ENCODE results near the gene ST3GAL4. TPM values are rescaled to one million over a fixed set of nuclear protein-coding genes. Genes with fewer than 3 reads are reported as not detected.

The ST3GAL4 gene
- total RNA-seq, 1 donor from 2014 or later = 8.8 TPM

DNA sequence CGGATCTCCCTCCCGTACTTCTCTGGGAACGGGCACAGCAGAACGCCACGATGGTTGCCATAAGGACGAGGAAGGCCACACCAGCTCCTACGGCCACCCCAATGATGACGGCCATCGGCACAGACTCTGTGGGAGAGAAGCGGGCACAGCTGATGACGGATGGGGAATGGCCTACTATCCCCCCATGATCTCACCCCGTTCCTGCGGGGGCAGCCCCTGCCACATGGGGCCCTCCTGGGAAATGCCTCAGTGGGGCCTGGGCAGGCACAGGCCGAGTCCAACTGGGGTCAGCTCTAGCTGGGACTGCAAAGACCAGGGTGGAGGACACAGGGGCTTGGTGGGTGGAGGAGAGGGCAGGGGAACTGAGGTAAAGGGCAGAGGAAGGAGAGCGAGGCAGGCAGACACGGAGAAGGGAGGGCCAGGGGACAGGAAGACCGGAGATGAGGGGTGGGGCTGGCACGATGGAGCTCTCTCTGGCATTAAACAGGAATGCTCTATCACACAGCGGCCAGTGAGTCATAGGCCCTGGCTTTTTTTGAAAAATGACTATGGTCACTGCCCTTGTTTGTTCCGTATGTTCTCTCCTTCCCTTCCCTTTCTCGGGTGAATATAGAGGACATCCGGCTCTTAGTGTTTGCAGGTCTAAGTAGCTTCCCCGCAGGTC, 76.0 kb downstream of the ST3GAL4 start:
- TF ChIP-seq, protein P1, sequence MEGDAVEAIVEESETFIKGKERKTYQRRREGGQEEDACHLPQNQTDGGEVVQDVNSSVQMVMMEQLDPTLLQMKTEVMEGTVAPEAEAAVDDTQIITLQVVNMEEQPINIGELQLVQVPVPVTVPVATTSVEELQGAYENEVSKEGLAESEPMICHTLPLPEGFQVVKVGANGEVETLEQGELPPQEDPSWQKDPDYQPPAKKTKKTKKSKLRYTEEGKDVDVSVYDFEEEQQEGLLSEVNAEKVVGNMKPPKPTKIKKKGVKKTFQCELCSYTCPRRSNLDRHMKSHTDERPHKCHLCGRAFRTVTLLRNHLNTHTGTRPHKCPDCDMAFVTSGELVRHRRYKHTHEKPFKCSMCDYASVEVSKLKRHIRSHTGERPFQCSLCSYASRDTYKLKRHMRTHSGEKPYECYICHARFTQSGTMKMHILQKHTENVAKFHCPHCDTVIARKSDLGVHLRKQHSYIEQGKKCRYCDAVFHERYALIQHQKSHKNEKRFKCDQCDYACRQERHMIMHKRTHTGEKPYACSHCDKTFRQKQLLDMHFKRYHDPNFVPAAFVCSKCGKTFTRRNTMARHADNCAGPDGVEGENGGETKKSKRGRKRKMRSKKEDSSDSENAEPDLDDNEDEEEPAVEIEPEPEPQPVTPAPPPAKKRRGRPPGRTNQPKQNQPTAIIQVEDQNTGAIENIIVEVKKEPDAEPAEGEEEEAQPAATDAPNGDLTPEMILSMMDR (IDR thresholded peaks at IDR 0.05; ENCODE audit: unreplicated experiment) = no peak
- H3K36me3 Mint-ChIP-seq (ENCODE audit: insufficient read depth) = no peaks in the 10 kb centered on the region
- DNase-seq (ENCODE audit: low spot score, unreplicated experiment) = no peak
- peaks cover 7% of the 10 kb centered on the region for H3K27me3 Mint-ChIP-seq
- no peak overlapping the region for H3K4me3 Mint-ChIP-seq (ENCODE audit: low read depth)
- no peaks in the 10 kb centered on the region for H3K9me3 Mint-ChIP-seq (ENCODE audit: low read depth)
- no peak overlapping the region for H3K27ac Mint-ChIP-seq
- peaks cover 1% of the 10 kb centered on the region for H3K4me1 Mint-ChIP-seq (ENCODE audit: low read depth)

DNA sequence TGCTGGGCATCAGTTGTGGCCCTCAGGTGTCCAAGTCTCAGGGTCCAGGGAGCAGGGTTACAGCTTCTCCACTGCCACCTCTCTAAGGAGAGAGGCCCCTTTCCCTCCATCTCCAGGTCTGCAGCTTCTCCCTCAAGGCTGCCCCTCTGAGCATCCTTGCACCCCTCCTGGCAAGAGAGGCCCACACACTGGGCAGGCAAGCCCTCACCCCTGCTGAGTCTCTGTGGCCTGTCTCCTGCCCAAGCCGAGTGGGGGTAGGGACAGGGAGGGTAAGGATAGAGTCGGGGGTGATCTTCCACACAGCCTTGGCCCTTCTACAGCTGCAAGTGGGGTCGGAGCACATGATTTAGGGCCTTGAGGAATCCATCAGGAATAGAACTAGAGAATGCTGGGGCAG, 76.6 kb downstream of the ST3GAL4 start:
- H3K9me3 Mint-ChIP-seq (ENCODE audit: low read depth) = no peaks in the 10 kb centered on the region
- H3K36me3 Mint-ChIP-seq (ENCODE audit: insufficient read depth) = no peaks in the 10 kb centered on the region
- TF ChIP-seq, protein P1 (IDR thresholded peaks at IDR 0.05; ENCODE audit: unreplicated experiment) = no peak
- peaks cover 1% of the 10 kb centered on the region for H3K4me1 Mint-ChIP-seq (ENCODE audit: low read depth)
- no peak overlapping the region for H3K4me3 Mint-ChIP-seq (ENCODE audit: low read depth)
- no peak overlapping the region for H3K27ac Mint-ChIP-seq
- DNase-seq (ENCODE audit: low spot score, unreplicated experiment) = no peak
- peaks cover 7% of the 10 kb centered on the region for H3K27me3 Mint-ChIP-seq

DNA sequence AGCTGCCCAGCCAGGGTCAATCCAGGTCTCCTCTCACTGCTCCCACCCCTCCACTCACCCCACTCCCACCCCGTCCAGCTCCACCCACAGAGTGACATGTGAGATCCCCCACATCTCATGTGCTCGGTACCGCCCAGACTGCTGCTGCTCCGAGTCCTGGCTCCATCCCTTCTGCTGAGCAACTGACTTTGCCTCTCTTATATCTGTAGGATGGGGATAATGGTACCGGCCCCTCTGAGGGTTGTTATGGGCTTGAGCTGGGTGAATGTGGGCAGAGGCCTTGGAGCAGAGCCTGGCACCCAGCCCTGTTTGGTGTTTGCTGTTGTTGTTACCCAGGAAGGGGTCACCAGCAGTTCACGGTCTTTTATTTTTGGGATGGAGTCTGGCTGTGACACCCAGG, 77.0 kb downstream of the ST3GAL4 start:
- H3K4me3 Mint-ChIP-seq (ENCODE audit: low read depth) = no peak overlapping the region
- no peaks in the 10 kb centered on the region for H3K36me3 Mint-ChIP-seq (ENCODE audit: insufficient read depth)
- H3K4me1 Mint-ChIP-seq (ENCODE audit: low read depth) = peaks cover 1% of the 10 kb centered on the region
- TF ChIP-seq, protein P1 (IDR thresholded peaks at IDR 0.05; ENCODE audit: unreplicated experiment) = no peak
- DNase-seq (ENCODE audit: low spot score, unreplicated experiment) = no peak
- H3K9me3 Mint-ChIP-seq (ENCODE audit: low read depth) = no peaks in the 10 kb centered on the region
- no peak overlapping the region for H3K27ac Mint-ChIP-seq
- H3K27me3 Mint-ChIP-seq = peaks cover 7% of the 10 kb centered on the region

DNA sequence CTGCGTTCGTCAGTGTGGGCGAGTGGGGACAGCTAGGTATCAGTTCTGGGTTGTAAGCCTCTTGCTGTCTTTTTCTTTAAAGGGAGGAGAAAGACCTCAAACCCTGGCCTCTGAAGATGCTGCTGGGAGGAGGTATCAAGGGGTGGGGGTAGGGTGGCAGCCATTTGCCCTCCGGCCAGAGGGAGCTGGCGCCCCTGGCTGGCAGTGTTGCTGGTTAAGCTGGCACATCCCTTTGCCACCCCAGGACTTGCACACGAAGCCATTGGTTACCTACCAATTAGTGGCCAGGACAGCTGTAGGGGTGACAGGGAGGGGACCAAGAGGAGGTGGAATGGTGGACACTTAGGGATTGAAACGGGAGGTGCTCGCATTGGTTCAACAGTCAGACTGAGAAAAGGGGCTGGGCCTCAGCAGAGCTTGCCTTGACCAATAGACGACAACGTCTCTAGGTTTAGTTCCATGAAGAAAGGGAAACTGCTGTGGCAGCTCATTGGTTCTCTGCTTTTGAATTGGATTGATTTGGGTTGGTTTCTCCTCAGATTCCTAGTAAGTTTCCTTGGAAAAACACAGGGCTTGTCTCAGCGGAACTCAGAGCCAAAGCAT, 77.9 kb downstream of the ST3GAL4 start:
- H3K27ac Mint-ChIP-seq = no peak overlapping the region
- TF ChIP-seq, protein P1 (IDR thresholded peaks at IDR 0.05; ENCODE audit: unreplicated experiment) = no peak
- no peak overlapping the region for H3K4me3 Mint-ChIP-seq (ENCODE audit: low read depth)
- H3K36me3 Mint-ChIP-seq (ENCODE audit: insufficient read depth) = no peaks in the 10 kb centered on the region
- peaks cover 9% of the 10 kb centered on the region for H3K27me3 Mint-ChIP-seq
- peaks cover 1% of the 10 kb centered on the region for H3K4me1 Mint-ChIP-seq (ENCODE audit: low read depth)
- DNase-seq (ENCODE audit: low spot score, unreplicated experiment) = no peak
- no peaks in the 10 kb centered on the region for H3K9me3 Mint-ChIP-seq (ENCODE audit: low read depth)

DNA sequence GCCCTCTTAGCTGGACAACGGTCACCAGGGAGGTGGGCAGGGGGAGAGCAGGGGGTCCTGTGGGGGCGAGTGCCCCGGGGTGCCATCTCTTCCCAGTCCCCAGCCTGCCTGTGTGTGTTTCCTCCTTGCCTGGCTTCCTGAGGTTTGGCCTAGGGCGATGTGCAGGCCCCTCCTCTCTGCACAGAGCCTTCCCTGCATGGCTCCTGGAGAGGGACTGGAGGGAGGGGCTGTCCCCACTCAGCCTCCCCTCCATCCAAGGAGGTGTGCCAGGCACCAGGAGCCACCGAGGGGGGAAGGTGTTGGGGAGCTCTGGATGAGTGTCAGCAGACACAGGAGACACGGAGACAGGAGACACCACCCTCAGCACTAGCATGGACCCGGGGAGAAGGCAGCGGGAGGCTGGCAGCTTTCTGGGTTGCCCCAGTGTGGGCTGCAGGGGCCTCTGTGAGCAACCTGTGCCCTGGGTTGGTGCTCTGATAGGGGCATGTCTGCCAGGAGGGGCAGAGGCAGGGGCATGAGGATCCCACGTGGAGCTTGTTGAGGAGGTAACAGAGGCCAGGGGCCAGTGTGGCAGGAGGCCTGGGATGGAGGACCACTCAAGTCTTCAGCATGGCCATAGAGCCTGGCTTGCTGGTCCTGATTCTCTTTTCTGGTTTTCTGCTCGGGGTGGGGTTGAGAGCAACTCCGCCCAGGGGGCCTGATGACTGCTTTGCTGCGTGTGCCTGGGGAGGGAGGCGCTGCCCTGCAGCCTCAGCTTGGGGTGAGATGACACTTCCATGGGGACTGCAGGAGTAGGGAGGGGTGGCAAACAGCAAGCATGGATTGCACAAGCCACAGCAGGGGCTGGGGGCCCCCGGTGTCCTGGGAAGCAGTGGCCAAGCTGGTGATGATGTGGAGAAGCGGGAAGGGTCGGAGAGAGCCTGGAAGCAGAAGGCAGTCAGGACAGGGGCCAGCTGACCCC, 78.8 kb downstream of the ST3GAL4 start:
- H3K4me3 Mint-ChIP-seq (ENCODE audit: low read depth) = no peak overlapping the region

More for the DNA sequence above, 78.8 kb downstream of the ST3GAL4 start:
- TF ChIP-seq, protein P1 (IDR thresholded peaks at IDR 0.05; ENCODE audit: unreplicated experiment) = no peak
- Mint-ChIP-seq H3K9me3 (ENCODE audit: low read depth) (no peaks in the 10 kb centered on the region), H3K27ac (no peak overlapping the region), H3K4me1 (ENCODE audit: low read depth) (peaks cover 1% of the 10 kb centered on the region), H3K27me3 (peaks cover 16% of the 10 kb centered on the region), H3K36me3 (ENCODE audit: insufficient read depth) (no peaks in the 10 kb centered on the region)
- DNase-seq (ENCODE audit: low spot score, unreplicated experiment) = no peak
